ENCODE measurements around the gene NHLH2.

GRCh38 chr1:115847787-115848186, 6.9 kb upstream of the NHLH2 start:
- TF ChIP-seq CTCF (conservative IDR thresholded peaks at IDR 0.05) (no peak), EZH2 (IDR thresholded peaks at IDR 0.05; ENCODE audit: low read depth) (no peak)

All from PC-9 (cell line).